Stimulated activated CD4-positive, alpha-beta T cell treated with anti-CD3 and anti-CD28 coated beads, Interleukin-4, amount 100 ng/mL, for 4 hours (primary cell): ENCODE data around the gene CEP57.

Source experiments
- DNase-seq, 2 experiments: peaks; one replicate each; pipeline ENCODE4 v3.0.0-alpha.2; 2020

The CEP57 gene

DNA sequence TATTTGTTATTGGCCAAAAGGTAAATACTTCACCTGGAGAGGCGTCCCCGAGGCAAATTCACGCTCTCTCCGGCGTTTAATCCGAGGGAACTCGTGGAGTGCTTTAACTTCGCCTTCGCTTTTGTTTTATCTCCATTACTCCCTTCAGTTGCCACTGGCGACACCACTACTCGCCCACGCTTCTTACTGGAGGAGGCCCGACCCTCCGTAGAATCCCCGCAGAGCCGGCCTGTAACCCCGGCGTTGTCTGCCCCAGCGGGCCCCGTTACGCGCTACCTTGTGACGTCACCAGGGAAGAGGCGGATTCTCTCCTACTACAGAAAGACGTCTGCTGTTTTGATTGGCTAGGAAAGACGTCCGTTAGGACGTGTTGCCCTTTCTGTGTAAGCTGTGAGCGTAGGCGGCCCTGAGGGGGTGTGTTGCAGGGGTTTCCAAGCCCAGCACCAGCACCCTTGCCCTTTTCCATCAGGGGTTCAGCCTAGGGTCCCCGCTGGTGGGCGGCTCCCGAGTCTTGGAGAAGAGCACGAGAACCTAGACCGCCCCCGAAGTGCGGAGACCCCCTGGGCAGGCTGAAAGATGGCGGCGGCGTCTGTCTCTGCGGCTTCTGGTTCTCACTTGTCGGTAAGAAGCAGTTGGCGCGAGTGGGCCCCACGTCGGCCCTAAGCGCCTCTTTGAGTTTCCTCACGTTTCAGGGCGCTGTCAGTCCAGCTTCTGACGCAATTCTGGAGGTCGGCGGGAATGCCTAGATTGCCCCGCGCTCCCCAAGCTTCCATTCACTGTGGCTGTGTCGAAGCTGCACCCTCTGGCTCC, at the start of gene CEP57:
Gene CEP57, plus strand, starts transcription at position 376 of the 810 bp plus-strand sequence. Its CDS starts 201 bp downstream, at position 577.
- DNase-seq, result peak; percentile 86 to 98

DNA sequence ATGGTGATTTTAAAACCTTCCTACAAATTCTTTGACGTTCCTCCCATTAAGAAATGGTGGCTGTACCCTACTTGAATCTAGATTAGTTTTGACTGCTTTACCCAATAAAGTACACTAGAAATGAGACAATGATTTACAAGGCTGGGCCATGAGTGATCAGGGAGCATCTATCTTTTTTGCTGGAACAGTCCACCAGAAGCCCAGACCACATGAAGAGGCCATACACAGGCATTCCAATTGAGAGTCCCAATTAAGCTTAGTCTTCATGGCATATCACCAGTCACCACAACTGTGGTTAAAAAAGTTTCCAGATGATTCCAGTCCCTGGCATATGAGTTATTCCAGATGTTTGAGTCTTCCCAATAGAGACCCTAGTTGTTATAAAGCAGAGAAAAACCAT, 40.2 kb upstream of the CEP57 start:
- no peak for DNase-seq

DNA sequence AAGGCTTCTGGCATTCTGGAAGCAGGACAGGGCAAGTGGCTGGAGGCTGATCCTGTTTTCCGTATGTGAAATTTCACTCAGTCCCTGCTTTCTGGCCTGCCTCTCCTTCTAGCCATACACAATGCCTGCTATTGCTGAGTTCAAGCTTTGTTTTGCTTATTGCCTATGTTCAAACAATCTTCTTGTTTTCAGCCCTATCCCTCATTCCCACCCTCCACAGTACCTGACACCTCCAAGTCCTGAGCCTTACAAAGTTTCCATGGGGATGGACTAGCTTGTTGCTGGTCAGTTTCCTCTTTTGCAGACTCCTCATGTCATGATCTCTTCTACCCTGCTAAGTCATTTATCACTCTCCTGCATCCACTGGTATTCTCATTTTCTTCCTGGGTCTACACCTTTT, 38.8 kb upstream of the CEP57 start:
- DNase-seq, result no peak

DNA sequence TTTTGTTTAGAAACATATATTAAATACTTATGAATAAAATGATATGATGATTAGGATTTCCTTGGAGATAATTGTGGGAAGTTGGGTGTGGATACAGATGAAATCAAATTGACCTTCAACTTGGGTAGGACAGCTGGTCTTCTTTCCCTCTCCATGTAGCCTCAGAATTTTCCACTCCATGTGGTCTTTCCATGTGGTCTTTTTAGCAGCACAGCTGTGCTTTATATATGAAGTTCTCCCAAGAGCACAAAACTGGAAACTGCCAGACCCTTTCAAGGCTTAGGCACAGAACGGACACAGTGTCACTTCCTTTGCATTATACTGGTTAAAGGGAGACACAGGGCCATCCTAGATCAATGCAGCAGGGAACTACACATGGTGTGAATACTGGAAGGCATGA, 29.4 kb upstream of the CEP57 start:
- DNase-seq, result no peak

DNA sequence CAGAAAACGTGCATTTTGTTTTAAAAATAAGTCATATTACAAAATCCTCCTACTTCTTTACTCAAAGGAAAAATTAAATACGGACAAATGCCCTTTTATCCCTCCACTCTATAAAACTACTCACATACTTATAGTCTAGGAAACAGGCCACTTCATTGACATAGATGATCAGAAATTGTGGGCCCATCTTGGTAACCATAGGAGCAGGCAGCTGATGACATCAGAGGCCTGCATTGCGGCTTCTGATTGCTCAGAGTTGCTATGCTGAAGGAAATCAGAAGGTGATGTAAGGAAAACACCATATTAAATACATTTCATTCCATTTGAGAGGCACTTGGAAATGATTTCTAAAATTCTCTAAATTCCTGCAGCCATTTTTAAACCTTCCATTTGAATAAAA, 27.8 kb upstream of the CEP57 start:
- no peak for DNase-seq

DNA sequence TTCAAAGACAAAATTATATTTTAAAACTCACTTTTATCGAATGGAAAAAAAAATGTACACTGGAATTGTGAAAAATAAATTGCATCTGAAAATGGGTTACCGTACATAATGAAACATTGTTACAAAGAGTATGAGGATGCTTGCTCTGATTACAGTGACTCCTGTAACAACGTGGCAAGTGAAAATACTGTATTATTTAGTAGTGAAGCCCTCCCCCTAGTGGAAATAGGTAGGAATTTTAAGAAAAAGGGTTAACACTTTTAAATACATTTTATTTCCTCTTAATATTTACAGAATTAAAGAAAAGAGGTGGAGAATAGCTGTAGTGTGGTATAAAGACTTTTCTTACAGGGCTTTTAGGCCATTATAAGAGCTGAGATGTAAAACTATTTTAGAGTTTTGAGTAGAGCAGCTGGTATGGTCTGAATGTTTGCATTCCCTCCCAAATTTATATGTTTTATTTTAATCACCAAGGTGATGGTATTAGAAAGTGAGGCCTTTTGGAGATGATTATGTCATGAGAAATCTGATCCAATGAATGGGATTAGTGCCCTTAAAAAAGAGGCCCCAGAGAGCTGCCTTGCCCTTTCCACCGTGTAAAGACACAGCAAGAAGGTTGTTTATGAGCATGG, 25.9 kb upstream of the CEP57 start:
- DNase-seq, result no peak

DNA sequence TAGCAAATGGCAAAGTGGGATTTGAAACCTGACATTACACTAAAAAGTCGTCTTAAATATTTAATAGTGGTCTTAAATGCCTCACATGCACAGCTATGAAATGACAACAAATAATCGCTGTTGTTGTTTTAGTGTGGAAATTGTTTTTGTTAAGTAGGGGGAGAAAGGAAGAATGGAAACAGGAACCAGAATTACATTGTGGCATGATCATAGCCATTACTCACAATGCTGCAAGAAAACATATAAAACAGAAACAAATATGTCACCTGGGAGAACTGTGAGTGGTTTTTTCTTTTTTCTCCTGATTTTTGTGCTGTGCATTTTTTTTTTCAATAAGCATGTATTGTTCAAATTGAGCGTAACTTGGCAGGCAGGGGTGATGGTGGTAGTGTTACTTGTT, 23.6 kb upstream of the CEP57 start:
- no peak for DNase-seq

DNA sequence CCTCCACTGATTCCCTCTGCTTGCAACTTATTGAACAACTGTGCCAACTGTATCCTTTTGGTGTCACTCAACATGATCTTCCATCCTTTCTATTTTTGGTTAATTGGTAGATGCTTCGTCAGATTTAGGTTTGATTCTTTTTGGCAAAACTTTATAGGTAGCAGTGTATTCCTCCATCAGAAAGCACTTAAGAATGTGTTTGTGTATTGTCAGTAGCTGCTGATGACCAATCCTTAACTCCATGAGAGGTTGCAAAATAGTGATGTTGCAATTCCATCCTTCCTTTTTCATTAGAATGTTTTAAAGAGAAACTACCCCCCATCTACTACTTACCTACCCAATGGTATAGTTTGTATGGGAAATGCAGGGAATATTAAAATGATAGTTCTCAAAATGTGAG, 22.8 kb upstream of the CEP57 start:
- no peak for DNase-seq

DNA sequence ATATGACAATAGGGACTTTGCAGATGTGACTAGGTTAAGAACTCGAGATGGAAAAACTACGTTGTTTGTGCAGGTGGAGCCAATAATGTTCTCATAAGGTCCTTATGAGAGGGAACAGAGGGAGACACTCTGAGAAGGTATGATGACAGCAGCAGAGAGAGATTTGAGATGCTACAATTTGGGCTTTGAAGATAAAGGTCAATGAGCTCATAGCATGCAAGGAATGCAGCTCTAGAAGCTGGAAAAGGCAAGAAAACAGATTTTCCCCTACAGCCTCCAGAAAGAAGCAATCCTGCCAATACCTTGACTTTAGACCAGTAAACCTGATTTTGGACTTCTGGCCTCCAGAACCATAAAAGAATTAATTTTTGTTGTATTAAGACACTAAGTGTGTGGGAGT, 21.8 kb upstream of the CEP57 start:
- DNase-seq, result no peak

DNA sequence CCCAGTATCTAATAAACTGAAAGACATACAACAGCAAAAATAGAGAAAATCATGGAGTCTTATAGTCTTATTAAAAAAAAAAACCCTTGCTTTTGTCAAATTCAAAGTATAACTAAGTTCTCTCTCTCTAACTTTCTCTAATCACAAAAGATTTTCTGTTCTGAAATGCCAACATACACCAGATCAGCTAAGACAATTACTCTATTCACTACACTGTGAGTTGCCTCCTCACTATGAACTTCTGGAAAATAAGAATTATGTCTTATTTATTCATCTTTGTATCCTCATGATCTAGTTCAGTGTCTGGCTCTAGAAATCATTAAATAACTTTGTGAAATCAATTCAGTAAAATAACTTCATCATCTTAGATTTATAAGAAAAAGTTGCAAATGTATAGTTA, 13.4 kb upstream of the CEP57 start:
- DNase-seq, result no peak

DNA sequence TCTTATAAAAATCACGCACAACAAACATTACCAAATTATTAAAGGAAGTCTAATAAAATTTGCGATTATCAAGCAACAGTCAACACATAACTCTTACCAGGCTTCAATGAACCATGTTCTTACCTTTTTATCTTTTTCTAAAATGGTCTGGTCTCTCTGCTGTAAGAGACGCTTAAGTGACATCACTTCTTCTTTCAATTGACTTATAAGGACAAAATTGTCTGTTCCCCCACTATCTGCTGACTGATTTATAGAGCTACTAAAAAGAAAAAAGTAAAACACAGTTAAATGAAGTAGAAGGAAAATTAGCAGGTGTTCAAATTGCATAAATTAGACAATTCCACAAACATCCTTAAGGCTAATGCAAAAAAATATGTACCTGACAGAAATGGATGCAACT, 11.6 kb upstream of the CEP57 start:
- DNase-seq, result no peak

DNA sequence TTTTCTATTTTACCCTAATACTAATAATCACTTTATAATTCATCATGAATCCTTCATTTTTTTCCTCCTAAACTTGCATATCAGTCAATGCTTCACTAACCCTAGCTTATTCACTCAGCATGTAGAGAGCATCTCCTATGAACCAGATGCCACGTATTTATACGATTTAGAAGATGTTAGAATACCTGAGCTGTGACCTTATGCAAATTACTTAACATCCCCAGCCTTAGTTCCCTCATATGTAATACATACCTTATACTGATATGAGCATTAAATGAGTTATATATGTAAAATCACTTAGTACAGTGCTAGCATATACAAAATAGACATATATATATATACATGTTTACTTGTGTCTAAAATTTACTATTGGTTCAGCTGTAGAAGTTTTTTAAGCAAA, 9.8 kb upstream of the CEP57 start:
- no peak for DNase-seq

DNA sequence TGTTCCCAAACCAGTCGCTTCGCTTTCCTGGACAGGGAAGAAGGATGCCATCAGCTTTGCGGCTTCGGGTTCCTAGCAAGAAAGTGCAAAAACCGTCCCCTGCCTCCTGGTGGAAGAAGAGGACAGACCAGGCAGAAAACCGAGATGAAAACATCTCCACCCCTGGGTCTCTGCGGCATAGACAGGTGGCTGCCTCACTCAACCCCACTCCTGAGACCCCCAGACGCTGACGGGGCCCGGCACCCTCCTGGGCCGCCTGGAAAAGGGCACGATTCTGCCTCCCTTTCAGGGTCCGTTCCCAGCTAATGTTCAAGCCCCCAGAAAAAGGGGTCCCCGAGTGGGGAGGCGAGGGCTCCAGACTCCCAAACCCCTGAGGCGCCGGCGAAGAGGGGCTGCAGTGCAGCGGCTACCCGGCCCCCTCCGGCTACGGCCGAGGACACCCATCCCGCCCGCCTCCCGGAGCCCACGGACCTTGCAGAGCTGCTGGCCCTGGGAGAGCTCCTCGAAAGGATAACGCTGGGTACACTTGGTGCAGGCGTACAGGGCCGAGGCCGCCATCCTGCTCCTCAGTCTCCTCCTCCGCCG, 1.3 kb upstream of the CEP57 start:
- no peak for DNase-seq

DNA sequence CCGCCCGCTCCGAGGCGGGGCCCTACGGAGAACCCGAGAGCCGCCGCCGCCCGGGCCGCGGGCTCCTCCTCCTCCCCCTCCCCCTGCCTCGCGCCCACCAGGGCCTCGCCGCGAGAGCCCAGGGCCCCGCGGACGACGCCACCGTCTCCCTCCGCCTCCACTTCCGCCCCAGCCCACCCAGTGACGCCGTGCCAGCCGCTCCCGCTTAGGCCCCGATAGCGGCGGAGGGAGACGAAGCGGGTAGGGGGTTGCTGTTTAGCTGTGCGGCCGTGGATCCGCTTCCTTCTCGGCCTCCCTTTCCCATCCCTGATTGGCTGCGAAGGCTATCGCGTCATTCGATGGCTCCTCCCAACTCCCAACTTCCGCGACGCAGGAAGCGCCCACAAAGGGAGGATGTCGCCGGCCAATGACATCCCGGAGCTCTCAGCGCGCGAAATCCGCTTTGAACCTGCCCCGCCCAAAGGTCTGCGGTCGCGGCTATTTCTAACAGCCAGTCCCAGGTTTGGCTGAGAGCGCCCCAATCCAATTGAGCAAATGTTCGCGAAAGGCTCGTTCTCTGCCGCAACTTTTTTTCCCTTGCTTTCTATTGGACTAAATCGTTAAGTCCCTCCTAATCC, 684 bp upstream of the CEP57 start, which contains the start of gene FAM76B:
Gene FAM76B, minus strand, starts transcription at position 277 of the 617 bp plus-strand sequence. CDS start 304 bp downstream, outside the sequence.
- DNase-seq, result peak; percentile 88 to 96

DNA sequence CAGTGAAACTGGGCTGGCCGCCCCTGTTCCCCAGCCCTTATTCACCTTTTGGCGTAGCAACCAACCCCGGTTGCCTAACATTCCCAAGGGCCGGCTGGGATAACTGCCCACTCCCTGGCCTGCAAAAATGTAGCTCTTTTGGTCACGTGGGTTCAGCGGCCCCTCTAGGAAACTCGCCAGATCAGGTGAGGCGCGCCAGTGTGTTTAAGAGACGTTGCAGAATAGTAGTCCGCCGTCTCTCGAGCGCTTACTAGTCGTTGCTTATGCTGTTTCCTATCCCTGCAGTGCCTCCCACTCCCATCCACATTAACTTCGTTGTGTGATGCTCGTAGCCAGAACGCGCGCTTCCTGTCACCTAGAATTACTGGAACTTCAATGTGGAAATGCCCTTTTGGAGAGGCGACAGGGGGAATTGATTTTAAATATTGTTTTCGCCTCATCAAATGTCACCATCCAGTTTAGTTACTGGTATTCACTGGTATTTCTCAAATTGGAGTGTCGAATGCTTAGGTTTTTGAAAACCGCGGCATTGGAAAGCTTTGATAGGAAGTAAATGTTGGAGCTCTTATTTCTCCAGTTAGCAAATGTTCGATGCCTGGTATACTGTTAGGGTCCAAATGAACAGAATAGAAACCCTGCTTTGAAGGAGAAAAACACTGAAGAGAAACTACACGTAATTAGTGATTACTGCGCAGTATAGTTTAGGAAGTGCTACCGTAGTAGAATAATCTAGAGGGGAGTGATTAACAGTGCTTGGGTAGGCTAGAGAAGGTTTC, 823 bp downstream of the CEP57 start:
- DNase-seq, result peak; percentile 23 to 35

DNA sequence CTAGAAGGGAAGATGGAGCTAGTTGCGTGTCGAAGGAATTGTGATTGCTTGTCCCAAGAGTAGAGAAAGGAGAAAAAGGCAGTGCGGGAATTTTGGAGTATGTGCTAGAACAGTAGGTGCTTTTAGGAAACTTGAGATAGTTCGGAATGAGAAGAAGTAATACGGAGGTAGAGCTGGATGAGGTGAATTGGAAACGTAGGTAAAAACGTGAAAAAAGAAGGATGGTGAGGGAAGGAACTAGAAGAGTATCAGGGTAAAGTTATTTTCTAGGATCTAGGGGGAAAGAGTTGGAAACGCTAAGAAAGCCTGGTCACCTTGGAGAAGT, 1.4 kb downstream of the CEP57 start:
- no peak for DNase-seq

DNA sequence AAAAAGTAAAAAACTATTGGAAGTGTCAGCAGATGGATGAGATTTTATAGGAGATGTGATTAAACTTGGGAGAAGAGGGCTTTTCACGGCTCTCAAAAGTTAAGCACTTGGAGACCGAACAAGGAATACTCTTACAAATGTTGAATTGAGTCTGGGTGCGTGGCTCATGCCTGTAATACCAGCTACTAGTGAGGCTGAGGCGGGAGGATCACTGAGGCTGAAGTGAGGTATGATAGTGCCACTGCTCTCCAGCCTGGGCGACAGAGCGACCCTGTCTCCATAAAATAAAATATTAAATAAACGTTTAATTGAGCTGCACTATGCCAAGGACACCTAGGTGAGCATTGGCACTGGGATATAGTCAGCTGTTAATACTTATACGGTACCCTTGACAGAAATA, 1.9 kb downstream of the CEP57 start:
- DNase-seq, result no peak

DNA sequence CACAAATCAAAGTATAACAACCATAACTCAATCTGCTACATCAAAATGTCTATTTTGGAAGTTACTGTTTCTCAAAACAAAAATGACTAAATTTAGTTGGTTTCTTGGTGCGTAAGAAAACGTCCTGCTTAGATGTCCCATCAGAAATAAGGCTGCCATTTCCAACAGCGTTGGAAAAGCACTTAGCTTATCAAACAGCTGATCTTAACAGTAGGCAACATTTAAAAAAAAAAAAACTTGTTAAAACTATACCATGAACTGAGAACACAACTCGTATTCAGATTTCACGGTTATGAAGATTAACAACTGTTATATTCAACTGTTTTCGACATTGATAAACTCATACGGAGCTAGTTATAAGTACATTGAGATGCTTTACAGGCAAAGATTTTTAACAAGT, 2.4 kb downstream of the CEP57 start:
- DNase-seq, result no peak

DNA sequence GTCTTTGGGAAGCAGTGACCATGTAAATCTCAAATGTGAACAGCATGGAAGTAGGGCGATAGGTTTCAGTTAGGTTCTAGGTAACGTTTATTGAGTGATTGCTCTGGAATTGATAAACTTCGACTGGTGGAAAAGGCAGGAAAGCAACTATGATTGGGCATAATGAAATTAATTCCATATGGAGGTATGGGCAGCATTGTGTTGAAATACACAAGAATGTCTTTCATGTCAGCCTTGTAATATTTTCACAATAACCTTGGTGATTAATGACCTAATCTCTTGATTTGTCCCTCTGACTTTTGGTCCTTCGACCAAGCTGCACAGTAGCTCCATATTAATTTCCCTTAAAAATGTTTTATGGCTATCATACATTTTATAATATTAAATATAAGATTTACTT, 2.8 kb downstream of the CEP57 start:
- DNase-seq, result no peak

DNA sequence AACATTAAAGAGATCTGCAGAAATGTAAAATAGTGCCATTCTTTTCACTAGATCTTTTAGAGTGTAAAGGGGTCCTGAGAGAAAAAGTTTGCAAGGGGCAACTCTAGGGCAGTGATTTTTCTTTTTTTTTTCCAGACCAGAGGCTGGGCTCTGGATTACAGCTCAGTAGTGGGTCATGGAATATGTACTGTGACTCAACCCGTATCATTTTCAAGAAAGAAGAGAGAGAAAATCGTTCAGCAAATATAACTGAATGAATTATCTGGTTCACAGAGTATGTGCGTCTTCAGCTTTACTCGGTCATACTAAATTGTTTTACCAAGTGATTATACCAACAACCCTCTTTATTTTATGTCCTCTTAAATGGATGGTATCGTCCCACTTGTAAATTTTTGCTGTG, 3.8 kb downstream of the CEP57 start:
- DNase-seq, result no peak

DNA sequence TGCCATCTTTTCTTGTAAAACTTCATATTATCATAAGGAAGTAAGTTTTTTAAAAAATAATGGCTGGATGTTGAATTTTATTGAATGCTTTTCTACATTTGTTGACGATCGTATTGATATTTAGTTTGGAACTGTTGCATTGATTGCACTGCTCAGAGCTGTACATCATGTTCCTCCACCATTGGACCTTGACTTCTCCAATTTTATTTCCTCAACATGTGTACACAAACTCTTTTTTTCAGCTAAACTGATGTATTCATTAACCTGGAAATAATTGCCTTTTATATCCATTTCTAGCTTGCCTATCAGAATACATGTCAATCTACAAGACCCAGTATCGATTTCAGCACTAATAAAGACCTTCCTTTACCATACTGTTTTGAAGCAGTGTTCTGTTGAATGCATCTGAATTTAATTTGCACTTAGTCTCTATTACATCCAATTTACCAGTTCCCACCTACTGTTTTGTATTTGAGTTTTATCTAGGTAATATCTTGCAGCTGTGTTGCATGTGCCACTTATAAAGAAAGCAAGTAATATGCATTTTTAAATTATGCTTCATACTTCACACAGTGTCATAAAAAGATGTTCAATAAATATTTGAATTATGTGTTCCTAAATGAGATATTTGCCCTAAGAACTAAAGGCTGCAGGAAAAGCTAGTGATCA, 5.5 kb downstream of the CEP57 start:
- DNase-seq, result no peak

DNA sequence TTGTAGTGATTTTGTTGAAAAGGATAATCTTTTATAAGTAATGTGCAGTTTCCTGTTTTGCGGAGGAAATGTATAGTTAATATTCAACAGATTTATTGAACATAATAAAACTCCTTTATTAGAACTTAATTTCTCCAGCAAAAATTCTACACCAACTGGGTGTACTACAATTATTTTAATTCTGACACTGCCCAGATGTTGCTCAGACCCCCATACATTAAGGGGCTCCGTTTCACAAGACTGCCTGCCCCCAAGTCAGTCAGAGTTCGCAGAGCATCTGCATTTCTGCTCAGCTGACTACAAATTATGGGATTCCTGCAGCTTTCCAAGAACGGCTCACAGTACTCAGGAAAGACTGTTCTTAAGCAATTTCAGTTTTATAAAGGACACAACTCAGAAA, 6.2 kb downstream of the CEP57 start:
- no peak for DNase-seq

DNA sequence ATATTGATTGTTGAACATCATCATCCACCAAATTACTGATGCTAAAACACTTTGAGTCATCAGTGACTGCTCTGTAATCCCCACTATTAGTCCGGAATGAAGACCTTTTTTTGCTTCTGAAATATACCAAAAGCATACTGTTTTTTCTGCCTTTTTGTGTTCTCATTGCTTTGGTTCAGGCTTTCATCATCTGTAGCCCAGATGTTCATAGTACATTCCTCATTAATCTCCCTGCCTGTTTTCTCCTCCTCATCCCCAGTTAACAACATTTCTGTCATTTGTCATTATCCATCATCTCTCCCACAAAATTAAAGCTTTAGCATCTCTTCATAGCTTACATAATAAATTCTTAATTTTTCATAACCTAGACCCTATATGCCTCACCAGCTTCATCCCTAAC, 9.2 kb downstream of the CEP57 start:
- DNase-seq, result no peak
